Nephron (organoid): Measurements from ENCODE around the gene KDM8.

Source experiments
- H3K27ac Mint-ChIP-seq, 3 experiments: 2 replicates each; pipeline ENCODE4 v1.8.0; 2020; ENCODE audit warnings: mixed read lengths in 3 of 3, mild to moderate bottlenecking in 2 of 3, moderate library complexity in 1 of 3
- H3K27me3 Mint-ChIP-seq: 2 replicates; pipeline ENCODE4 v1.8.0; 2021; ENCODE audit warnings: low read depth, mild to moderate bottlenecking, moderate library complexity, mixed read lengths
- H3K36me3 Mint-ChIP-seq: 2 replicates; pipeline ENCODE4 v1.8.0; 2020; ENCODE audit warnings: low read depth, mixed read lengths
- H3K4me1 Mint-ChIP-seq: 2 replicates; pipeline ENCODE4 v1.8.0; 2020; ENCODE audit warnings: mixed read lengths
- H3K4me3 Mint-ChIP-seq, 3 experiments: 2 replicates each; pipeline ENCODE4 v1.8.0; 2020; ENCODE audit warnings: mild to moderate bottlenecking in 3 of 3, mixed read lengths in 3 of 3, moderate library complexity in 2 of 3
- H3K9me3 Mint-ChIP-seq: 2 replicates; pipeline ENCODE4 v1.8.0; 2020; ENCODE audit warnings: mixed read lengths
- CTCF ChIP-seq, 3 experiments: fragments of 200-600 bp; sonication (generic); IDR thresholded peaks; one replicate each; pipeline ENCODE4 v1.5.0; 2021; ENCODE audit warnings: antibody characterized with exemption in 3 of 3; ENCODE audit not compliant: unreplicated experiment in 3 of 3

The KDM8 gene

GRCh38 chr16:27175888-27176287 lies 27.4 kb upstream of the KDM8 start:
- Mint-ChIP-seq H3K36me3 (no peaks in the 10 kb centered on the region), H3K4me1 (peaks cover 14% of the 10 kb centered on the region), H3K27ac (no peak overlapping the region), H3K9me3 (peaks cover 1% of the 10 kb centered on the region), H3K4me3 (no peak overlapping the region), H3K27me3 (peaks cover 3% of the 10 kb centered on the region)
- no peak for TF ChIP-seq CTCF (IDR thresholded peaks at IDR 0.05; ENCODE audit: unreplicated experiment in 3 of 3)

- no peaks in the 10 kb centered on the region for H3K36me3 Mint-ChIP-seq
- peaks cover 26% of the 10 kb centered on the region for H3K4me1 Mint-ChIP-seq
- no peak overlapping the region for H3K4me3 Mint-ChIP-seq
- H3K27me3 Mint-ChIP-seq, result peaks cover under 1% of the 10 kb centered on the region
- H3K27ac Mint-ChIP-seq, result no peak overlapping the region
- TF ChIP-seq CTCF (IDR thresholded peaks at IDR 0.05; ENCODE audit: unreplicated experiment in 3 of 3), result no peak
- H3K9me3 Mint-ChIP-seq, result peaks cover 3% of the 10 kb centered on the region
Observed at GRCh38 chr16:27177031-27177774, 26.1 kb upstream of the KDM8 start.

- Mint-ChIP-seq H3K27me3 (no peaks in the 10 kb centered on the region), H3K4me1 (peaks cover 32% of the 10 kb centered on the region), H3K27ac (peak overlapping the region in 1 of 3 experiments; percentile 5), H3K9me3 (peaks cover 3% of the 10 kb centered on the region), H3K4me3 (no peak overlapping the region), H3K36me3 (no peaks in the 10 kb centered on the region)
- TF ChIP-seq CTCF (IDR thresholded peaks at IDR 0.05; ENCODE audit: unreplicated experiment in 3 of 3), result peak; percentile 77 to 83 (median 79)
Observed at GRCh38 chr16:27179500-27180072, 23.7 kb upstream of the KDM8 start.

GRCh38 chr16:27181019-27181790 lies 22.1 kb upstream of the KDM8 start:
- no peaks in the 10 kb centered on the region for H3K36me3 Mint-ChIP-seq
- H3K4me1 Mint-ChIP-seq, result peaks cover 32% of the 10 kb centered on the region
- H3K27me3 Mint-ChIP-seq, result no peaks in the 10 kb centered on the region
- H3K27ac Mint-ChIP-seq, result no peak overlapping the region
- TF ChIP-seq CTCF (IDR thresholded peaks at IDR 0.05; ENCODE audit: unreplicated experiment in 3 of 3), result no peak
- H3K9me3 Mint-ChIP-seq, result peaks cover 3% of the 10 kb centered on the region
- H3K4me3 Mint-ChIP-seq, result no peak overlapping the region

- H3K4me3 Mint-ChIP-seq, result no peak overlapping the region
Observed at GRCh38 chr16:27182906-27183405, 20.4 kb upstream of the KDM8 start.

More at GRCh38 chr16:27182906-27183405, 20.4 kb upstream of the KDM8 start:
- no peaks in the 10 kb centered on the region for H3K27me3 Mint-ChIP-seq
- H3K4me1 Mint-ChIP-seq, result peaks cover 32% of the 10 kb centered on the region
- TF ChIP-seq CTCF (IDR thresholded peaks at IDR 0.05; ENCODE audit: unreplicated experiment in 3 of 3), result no peak
- peaks cover 3% of the 10 kb centered on the region for H3K9me3 Mint-ChIP-seq
- H3K36me3 Mint-ChIP-seq, result no peaks in the 10 kb centered on the region
- no peak overlapping the region for H3K27ac Mint-ChIP-seq
